DMS53 (cell line): ENCODE data around the gene PGD.
A peak's percentile ranks its signal among the peaks of the same experiment; 100 is the strongest.
"Not testable (repeated sequence)": the region's sequence is repeated elsewhere in the genome, so short reads cannot be mapped to it uniquely, and the experiment has no call there.

ENCODE experiments used
- DNase-seq: peaks from one replicate; lab custom pipeline; 2025; lab: John Stamatoyannopoulos, UW

Gene PGD

DNA sequence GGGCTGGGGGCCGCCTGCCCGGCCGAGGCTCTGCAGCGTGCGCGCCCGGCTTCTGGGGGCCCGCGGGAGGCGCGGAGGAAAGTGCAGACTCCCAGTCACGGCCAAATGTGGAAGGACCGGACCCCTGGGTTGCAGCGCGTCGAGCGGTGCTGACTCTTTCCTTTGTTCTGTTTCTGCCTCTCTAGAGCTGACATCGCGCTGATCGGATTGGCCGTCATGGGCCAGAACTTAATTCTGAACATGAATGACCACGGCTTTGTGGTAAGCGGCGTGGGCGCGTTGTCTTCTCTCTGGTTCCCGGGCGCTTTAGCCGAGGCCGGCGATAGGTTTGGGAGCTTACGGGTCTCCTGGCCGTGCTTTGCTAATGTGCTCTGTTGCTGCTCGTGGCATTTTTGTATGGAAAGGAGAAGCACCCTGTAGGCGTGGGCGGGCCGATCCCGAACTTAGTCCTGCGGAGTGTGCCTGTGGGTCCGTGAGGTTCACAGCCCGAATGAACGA lies 629 bp downstream of the PGD start:
- no peak for DNase-seq

DNA sequence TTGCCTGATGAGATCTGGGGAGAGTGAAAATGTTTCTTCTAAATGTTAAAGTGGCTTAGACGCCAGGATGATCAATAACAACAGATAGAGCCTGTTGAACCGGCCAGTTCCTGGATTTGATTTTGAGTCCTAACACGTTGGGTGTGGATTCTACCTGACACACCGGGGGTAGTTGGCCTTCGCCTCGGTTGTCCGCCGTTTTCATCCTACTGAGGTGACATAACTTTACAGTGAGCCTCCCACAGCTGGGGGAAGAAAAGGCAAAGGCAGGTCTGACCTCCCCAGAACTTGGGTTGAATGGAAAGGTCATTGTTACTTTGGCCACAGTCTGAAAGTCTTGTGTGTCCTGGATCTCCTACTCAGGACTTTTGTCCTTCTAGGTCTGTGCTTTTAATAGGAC lies 1.1 kb downstream of the PGD start:
- no peak for DNase-seq

DNA sequence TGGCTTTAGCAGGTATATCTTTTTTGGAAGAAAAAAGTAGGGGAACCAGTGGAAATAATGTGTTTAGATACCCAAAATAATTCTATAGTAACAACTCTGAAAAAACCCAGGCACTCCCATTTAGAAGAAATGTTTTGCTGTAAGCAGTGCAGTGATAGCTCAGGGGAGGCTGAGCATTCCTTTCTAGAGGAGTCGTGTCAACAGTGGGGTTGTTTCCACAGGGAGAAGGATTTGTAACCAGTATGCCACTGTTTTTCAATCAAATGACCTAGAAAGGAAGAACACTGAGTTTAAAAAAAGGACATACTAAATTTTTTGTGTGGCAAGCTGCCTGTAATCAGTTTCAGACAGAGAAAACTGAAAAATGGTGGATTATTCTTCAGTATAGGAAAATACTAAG lies 2.4 kb downstream of the PGD start:
- no peak for DNase-seq

DNA sequence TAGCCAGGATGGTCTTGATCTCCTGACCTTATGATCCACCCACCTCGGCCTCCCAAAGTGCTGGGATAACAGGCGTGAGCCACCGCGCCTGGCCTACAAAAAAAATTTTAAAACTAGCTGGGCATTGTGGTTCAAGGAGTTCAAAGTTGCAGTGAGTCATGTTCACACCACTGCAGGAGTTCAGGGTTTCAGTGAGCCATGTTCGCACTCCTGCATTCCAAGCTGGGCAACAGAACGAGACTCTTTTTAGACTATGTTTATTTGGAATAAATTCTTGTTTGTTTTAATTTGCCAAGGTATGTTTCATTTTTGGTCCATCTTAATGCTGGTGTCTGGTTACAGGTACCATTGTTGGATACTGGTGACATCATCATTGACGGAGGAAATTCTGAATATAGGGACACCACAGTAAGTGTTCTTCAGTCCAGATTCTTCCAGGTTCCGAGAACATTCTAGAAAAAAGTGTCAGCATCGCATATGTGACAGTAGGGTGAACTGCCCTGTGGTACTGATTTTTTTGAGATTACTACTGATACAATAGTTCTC lies 3.9 kb downstream of the PGD start:
- DNase-seq = no peak

DNA sequence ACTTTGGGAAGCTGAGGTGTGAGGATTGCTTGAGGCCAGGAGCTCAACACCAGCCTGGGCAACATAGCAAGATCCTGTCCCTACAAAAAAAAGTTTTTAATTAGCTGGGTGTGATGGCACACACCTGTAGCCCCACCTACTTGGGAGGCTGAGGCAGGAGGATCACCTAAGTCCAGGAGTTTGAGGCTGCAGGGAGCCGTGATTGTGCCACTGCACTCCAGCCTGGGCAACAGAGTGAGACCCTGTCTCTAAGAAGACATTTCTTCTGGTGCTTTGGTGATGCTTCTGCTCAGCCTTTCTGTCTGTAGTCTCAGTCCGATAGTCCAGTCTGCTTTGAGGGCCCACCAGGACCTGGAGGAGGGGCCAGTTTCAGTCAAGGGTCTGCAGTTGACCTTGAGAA lies 8.3 kb downstream of the PGD start:
- no peak for DNase-seq

DNA sequence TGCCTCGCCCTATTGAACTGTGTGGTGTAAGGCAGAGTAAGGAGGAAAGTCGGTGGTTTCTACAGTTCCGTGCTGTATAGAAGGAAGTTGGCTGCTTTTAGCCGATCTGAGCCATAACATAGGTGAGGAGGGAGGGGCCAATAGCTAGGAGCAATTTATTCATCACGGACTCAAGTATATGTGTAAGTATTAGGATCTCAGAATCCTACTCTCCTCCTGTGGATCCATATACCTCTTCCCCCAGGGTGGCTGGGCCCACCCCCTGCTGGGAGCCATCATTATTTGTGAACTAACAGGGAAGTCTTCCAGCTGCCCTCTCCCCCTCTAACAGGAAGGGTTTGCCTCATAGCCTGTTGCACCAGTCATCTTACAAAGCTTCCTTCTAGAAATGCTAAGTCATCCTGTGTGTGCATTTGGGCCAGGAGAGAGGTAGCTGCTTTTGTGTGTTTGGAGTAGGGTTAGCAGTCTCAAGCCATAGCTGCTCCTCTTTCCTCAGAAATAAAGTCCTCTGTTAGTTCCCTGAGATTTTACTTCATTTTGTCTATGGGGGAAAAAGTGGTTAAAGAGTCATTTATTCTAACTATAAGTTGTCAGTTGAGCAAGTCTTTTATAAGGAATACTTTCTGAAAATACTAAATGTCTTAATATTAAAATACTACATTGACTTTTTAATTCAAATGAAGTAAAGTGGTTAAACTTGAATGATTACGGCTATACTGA lies 16.5 kb downstream of the PGD start:
- peak; percentile 77 for DNase-seq

DNA sequence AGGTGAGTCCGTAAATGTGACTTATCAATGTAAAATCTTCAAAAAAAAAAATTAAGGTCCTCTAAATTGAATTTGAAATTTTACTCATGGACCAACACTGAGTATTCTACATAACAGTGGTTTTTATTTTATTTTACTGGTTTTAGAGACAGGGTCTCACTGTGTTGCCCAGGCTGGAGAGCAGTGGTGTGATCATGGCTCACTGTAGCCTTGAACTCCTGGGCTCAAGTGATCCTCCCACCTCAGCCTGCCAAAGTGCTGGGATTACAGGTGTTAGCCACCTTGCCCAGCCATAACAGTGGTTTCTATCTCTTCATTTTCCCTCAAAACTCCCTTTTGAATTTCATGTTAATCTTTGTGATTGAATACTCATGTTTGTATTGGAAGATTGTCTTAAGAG lies 17.1 kb downstream of the PGD start:
- DNase-seq = not testable (repeated sequence)

DNA sequence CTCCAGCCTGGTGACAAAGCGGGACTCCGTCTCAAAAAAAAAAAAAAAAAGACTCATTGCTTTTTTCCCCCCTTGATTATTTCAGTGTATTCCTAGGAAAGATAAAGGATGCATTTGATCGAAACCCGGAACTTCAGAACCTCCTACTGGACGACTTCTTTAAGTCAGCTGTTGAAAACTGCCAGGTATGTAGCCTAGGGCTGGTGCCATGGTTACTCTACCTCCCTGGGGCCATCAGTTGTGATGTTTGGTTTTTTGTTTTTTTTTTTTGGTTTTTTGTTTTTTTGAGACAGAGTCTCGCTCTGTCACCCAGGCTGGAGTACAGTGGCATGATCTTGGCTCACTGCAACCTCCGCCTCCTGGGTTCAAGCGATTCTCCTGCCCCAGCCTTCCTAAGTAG lies 19.9 kb downstream of the PGD start:
- DNase-seq = not testable (repeated sequence)

DNA sequence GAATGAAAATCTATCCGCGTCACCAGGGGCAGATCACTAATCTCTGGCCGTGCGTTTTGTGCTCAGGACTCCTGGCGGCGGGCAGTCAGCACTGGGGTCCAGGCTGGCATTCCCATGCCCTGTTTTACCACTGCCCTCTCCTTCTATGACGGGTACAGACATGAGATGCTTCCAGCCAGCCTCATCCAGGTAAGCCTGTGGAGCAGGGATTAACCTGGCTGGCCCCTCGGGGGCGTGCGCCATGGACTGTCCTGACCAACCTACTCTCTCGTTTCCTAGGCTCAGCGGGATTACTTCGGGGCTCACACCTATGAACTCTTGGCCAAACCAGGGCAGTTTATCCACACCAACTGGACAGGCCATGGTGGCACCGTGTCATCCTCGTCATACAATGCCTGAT lies 20.5 kb downstream of the PGD start:
- DNase-seq = no peak

DNA sequence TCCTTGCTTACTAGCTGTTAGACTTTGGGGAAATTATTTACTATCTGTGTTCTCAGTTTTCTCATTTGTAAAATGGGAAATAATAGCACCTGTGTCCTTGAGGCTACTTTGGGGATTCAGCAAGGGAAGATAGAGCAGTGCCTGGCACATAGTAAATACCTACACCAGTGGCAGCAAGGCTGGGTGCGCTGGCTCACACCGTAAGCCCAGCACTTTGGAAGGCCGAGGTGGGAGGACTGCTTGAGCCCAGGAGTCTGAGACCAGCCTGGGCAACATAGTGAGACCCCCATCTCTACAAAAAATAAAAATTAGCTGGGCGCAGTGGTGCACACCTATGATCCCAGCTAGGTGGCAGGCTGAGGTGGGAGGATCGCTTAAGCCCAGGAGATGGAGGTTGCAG lies 22.8 kb downstream of the PGD start:
- no peak for DNase-seq

DNA sequence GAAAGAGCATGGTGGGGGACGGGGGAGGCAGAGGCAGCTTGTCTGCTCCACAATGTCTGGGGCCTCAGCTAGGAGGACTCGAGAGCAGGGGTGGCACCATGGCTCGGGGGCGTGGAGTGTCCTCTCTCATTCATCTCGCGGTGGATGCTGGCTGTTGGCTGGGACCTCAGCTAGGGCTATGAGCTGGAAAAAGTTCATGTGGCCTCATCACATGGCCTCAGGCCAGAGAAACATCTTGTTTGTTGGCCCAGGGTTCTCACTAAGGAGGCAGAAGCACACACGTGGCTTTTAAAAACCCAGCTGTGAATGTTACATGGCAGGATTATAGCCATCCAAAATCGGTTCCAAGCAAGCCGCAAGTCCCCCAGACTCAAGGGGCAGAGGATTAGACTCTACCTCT lies 25.2 kb downstream of the PGD start:
- DNase-seq = no peak

DNA sequence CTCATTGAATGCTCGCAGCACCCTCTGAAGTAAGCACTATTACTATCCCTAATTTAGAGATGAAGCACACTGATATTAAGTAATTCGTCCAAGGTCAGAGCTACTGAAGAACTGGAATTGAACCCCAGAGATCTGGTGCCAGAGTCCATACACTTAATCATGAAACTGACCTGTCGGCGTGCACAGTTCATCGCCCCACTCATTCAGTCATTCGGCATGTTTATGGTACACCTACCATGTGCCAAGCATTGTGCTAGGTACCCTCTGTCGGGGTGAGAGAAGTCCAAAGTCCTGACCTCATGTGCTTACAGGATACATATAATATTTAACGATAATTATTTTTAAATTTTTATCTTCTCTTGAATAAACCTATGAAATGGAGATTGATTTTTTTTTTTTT lies 25.8 kb downstream of the PGD start:
- DNase-seq = no peak

DNA sequence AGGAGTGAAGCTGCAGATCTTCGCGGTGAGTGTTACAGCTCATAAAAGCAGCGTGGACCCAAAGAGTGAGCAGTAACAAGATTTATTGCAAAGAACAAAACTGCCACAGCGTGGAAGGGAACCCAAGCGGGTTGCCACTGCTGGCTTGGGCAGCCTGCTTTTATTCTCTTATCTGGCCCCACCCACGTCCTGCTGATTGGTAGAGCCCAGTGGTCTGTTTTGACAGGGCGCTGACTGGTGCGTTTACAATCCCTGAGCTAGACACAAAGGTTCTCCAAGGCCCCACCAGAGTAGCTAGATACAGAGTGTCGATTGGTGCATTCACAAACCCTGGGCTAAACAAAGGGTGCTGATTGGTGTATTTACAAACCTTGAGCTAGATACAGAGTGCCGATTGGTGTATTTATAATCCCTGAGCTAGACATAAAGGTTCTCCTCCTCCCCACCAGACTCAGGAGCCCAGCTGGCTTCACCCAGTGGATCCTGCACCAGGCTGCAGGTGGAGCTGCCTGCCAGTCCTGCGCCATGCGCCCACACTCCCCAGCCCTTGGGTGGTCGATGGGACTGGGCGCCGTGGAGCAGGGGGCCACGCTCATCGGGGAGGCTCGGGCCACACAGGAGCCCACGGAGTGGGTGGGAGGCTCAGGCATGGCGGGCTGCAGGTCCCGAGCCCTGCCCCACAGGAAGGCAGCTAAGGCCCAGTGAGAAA lies 27.1 kb downstream of the PGD start:
- DNase-seq = not testable (repeated sequence)

DNA sequence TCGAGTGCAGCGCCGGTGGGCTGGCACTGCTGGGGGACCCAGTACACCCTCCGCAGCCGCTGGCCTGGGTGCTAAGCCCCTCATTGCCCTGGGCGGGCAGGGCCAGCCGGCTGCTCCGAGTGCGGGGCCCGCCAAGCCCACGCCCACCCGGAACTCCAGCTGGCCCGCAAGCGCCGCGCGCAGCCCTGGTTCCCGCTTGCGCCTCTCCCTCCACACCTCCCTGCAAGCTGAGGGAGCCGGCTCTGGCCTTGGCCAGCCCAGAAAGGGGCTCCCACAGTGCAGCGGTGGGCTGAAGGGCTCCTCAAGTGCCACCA lies 27.6 kb downstream of the PGD start:
- not testable (repeated sequence) for DNase-seq

DNA sequence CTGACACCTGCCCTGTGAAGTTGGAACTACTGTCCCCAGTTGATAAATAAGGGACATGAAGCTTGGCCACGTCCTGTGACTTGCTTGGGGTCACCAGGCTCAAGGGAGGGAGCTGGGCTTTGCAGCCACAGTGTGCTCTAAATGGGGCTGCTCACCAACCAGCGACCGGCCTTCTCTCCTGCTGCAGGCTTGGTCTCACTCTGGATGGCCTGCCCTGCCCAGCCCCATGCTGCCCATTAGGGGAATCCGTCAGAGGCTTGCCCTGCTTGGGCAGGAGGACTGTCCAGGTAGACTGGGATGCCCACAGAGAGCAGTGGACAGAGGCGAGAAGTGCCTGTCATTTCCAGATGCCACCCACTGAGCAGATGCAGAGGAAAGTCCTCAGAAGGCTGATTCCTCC lies 30.1 kb downstream of the PGD start:
- no peak for DNase-seq

DNA sequence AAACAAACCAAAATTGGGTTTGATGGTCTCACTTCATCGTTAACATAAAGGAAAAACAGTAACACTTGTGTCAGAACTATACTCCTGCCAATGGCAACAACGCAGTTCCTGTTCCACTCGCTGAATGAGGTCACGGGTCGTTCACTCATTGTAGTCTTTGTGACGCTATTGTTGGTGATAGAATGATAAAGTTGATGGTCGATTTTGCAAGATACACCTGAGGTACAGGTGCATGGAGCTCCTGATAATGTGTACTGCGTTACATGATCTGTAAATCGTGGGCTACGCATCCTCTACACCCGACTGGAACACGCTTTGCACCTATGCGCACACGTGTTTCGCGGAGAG lies 31.0 kb downstream of the PGD start:
- DNase-seq = peak; percentile 71

DNA sequence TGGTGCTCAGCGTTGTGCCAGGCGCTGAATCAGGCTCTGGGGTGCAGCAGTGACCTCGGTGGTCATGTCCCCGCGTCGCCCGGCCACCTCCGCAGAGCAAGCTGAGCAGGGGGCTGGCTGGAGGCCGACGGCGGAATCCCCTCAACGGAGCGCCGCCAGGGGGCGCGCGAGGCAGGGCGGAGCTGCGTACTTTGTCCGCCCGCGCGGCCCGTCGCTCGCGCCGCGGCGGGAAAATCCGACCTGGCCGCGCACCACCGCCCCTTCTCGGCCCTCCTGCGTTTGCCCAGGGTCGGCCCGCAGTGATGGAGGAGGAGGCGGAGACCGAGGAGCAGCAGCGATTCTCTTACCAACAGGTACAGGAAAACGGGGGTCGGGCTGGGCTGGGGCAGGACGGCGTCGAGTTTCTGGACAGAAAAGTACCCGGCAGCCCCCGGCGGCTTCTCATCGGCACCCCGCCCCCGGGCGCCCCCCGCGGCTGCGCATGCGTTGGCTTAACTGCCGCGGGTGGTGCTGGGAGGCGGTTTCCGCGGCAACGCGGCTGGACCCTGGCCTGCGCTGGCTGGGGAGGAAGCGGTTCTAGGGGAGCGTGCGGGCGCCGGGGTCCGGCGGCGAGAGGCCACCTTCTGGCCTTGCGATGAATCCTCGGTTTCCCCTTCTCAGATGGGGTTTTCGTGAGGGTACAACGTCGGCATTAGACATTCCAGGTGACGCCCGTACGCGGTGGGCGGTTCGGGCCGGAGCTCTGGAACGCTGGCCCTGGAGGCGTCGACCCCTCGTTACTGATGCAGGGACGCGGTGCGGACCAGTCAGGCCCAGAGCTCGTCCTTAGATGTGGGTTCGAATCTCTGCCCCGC lies 31.6 kb downstream of the PGD start, which contains the start of gene CENPS:
TSS of gene CENPS (plus strand) at position 218 of the 854 bp plus-strand sequence. CDS start at position 303, 85 bp downstream.
- DNase-seq = peak; percentile 93

DNA sequence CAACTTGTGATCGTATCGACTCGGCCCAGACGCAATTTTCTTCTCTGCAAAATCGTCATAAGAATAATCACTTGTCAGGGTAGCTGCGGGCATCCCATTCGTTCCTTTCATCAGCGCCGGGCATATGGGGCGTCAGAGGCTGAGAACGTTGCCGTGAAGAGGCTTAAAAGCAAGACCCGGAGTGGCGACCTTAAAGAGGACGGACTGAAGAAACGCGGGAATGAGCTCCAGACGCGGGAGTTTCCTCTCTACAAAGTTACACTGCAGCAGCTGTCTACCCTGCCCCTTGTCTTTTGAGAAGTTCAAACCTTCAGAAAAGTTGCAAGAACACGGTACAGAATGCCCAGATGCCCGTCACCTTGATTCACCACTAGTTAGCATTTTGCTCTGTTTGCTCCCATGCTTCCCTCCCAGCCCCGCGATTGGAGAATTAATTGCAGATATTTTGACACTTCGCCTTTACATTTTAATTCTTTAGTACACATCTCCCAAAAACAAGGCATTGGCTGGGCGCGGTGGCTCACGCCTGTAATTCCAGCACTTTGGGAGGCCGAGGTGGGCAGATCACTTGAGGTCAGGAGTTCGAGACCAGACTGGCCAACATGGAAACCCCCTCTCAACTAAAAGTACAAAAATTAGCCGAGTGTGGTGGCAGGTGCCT lies 32.3 kb downstream of the PGD start:
- peak; percentile 80 for DNase-seq

DNA sequence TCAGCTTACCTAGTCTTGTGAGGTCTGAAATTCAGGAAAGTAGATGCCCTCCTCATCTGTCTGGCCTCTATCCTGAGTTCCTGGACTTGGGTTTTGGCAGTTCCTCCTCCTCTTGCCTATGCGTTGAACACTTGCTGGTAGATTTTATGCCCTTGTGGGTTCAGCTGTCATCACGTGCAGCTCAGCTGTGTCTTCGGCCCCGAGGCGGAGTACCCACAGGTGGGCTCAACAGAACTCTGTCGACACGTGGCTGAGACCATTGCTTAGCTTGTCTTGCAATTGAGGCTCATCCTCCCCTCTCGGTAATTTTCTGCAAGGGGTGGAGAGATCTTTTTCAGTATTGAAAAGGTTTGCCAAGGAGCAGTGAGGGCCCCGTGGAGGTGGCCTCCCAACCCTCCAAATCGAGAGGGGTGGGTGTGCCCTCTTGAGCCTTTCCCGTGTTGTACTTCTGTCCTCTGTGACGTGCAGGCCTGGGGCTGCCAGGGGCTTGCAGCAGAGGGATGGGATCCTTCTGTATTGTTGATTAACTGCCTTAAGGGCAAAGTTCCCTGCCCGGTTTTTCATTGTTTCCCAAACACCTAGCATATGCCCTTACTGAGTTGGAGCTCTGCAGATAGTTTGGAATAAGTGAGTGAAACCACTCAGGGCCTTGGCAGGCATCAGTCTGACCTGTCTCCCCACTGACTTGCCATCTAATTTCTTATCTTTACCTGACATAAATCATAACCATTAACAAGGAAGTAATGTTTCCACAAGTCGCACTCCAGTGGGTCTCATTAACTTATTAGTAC lies 34.2 kb downstream of the PGD start:
- no peak for DNase-seq

DNA sequence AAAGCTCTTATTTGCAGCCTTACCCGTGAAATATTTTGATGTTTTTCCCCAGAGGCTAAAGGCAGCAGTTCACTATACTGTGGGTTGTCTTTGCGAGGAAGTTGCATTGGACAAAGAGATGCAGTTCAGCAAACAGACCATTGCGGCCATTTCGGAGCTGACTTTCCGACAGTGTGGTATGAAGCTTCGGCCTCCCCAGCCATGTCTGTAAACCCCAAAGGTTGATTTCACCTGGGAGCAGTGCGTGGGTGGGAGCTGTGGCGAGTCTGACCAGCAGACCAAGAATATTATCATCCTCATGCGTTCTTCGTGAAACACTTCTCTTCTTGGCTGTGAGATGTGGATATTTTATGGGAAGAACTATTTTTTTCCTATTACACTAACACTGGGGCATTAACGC lies 34.9 kb downstream of the PGD start:
- DNase-seq = no peak

DNA sequence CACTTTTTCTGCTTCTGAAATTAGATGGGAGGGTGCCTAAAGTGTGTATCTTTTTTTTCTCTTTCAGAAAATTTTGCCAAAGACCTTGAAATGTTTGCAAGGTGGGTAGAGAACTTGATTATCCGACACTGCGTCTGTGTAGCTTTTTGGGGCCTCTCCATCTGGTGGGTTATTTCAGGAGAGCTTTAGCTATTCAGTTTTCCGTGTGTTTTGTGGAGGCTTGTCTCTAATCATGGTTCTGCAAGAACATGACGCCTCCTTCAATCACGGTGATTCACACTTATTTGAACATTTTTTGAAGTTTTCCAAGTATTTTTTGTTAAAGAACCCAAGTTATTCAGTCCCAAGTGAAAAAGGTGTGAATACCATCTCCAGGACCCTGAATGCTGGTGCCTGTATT lies 35.7 kb downstream of the PGD start:
- no peak for DNase-seq
